Natural killer cell (primary cell): ENCODE results near the gene NOL8. TPM values are rescaled to one million over a fixed set of nuclear protein-coding genes. Genes with fewer than 3 reads are reported as not detected.

Experiments
- ATAC-seq, 3 donors: fragments of 150-1000 bp in 2 of 3; fragments of 200-7000 bp in 1 of 3; cut with Tn5 transposase; 1 replicate in 1 of 3; 2 replicates in 2 of 3; pipeline ENCODE4 v1.10.0; 2021; ENCODE audit warnings: mild to moderate bottlenecking in 2 of 3, moderate library complexity in 2 of 3
- DNase-seq, 2 donors: peaks; one replicate each; pipeline versions ENCODE4 v3.0.0 to v3.0.0-alpha.2; 2013 to 2021; ENCODE audit warnings: mixed read lengths in 1 of 2
- H3K27ac ChIP-seq: one replicate; pipeline ENCODE4 v1.5.1; 2013; ENCODE audit warnings: mild to moderate bottlenecking, low read length
- H3K27me3 ChIP-seq: one replicate; pipeline ENCODE4 v1.6.1; 2013; ENCODE audit warnings: low read length; ENCODE audit not compliant: control insufficient read depth, insufficient read depth
- H3K36me3 ChIP-seq: one replicate; pipeline ENCODE4 v1.6.1; 2013; ENCODE audit warnings: low read length; ENCODE audit not compliant: control insufficient read depth, insufficient read depth
- H3K4me1 ChIP-seq: one replicate; pipeline ENCODE4 v1.6.1; 2013; ENCODE audit warnings: low read length; ENCODE audit not compliant: control insufficient read depth, insufficient read depth
- H3K4me3 ChIP-seq: one replicate; pipeline ENCODE4 v1.5.1; 2013; ENCODE audit warnings: low read length
- H3K9me3 ChIP-seq: one replicate; pipeline ENCODE4 v1.6.1; 2013; ENCODE audit warnings: low read length; ENCODE audit not compliant: control insufficient read depth, insufficient read depth
- H3K27ac Mint-ChIP-seq, 2 donors: one replicate each; pipeline ENCODE4 v1.8.0; 2022; ENCODE audit warnings: mild to moderate bottlenecking in 2 of 2, mixed read lengths in 2 of 2, moderate library complexity in 1 of 2
- H3K27me3 Mint-ChIP-seq, 2 donors: one replicate each; pipeline ENCODE4 v1.8.0; 2022; ENCODE audit warnings: low read depth in 2 of 2, mixed read lengths in 2 of 2
- H3K36me3 Mint-ChIP-seq: one replicate; pipeline ENCODE4 v1.8.0; 2022; ENCODE audit warnings: mixed read lengths
- H3K4me1 Mint-ChIP-seq, 2 donors: one replicate each; pipeline ENCODE4 v1.8.0; 2022; ENCODE audit warnings: mixed read lengths in 2 of 2
- H3K4me3 Mint-ChIP-seq: one replicate; pipeline ENCODE4 v1.8.0; 2022; ENCODE audit warnings: mild to moderate bottlenecking, moderate library complexity, mixed read lengths
- H3K9me3 Mint-ChIP-seq, 2 donors: one replicate each; pipeline ENCODE4 v1.8.0; 2022; ENCODE audit warnings: mixed read lengths in 2 of 2
- WGBS: methylation state at CpG from one replicate; pipeline ENCODE4 v1.1.7; 2013; ENCODE audit warnings: missing lambda C conversion rate; ENCODE audit not compliant: insufficient coverage; 5-methylcytosine and 5-hydroxymethylcytosine counted together
- intact Hi-C: fragments of 100-400 bp; cut with micrococcal nuclease; formaldehyde crosslinking; loops from one replicate; pipeline ENCODE4 v1.14.2; 2022
- total RNA-seq, 4 donors: library from RNA; stranded (reverse); fragments of 120-200 nt in 1 of 4; gene quantifications; one replicate each; pipeline versions ENCODE4 v1.2.3 to v1.2.4, GENCODE V29; 2013 to 2022
- TF ChIP-seq, protein P1 (sequence below): fragments of 200-600 bp; IDR thresholded peaks from one replicate; pipeline ENCODE4 v1.8.0; 2022; ENCODE audit warnings: antibody characterized with exemption

The NOL8 gene
- total RNA-seq, 3 donors from 2014 or later (not counting 1 experiment from before 2014, with no cell fraction given) = 42.3 to 50.7 (median 46.7) TPM

DNA sequence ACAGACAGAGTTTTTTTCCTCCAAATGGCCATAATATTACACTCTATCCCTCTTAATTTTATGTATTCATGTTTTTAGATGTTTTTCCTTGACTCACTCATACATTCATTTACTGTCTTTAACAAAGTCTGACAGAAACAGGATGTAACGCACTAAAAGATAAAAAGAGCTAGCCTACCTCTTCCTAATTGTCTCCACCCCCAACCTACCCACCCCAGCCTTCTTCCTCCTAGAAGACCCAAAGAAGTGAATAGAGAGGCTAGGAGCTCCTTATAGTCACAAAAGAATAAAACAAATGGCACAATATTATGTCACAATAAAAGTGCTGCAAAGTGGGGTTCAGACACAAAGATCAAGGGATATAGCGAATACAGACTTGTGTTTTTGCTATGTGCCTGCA lies 719 bp downstream of the NOL8 start:
- 0% methylated on average over 2 of the region's 2 CpGs for WGBS
- TF ChIP-seq, protein P1, sequence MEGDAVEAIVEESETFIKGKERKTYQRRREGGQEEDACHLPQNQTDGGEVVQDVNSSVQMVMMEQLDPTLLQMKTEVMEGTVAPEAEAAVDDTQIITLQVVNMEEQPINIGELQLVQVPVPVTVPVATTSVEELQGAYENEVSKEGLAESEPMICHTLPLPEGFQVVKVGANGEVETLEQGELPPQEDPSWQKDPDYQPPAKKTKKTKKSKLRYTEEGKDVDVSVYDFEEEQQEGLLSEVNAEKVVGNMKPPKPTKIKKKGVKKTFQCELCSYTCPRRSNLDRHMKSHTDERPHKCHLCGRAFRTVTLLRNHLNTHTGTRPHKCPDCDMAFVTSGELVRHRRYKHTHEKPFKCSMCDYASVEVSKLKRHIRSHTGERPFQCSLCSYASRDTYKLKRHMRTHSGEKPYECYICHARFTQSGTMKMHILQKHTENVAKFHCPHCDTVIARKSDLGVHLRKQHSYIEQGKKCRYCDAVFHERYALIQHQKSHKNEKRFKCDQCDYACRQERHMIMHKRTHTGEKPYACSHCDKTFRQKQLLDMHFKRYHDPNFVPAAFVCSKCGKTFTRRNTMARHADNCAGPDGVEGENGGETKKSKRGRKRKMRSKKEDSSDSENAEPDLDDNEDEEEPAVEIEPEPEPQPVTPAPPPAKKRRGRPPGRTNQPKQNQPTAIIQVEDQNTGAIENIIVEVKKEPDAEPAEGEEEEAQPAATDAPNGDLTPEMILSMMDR = no peak
- Histone ChIP-seq H3K9me3 (no peaks in the 10 kb centered on the region), H3K4me1 (peaks cover 4% of the 10 kb centered on the region), H3K27me3 (no peaks in the 10 kb centered on the region), H3K27ac (no peak overlapping the region), H3K36me3 (peaks cover 24% of the 10 kb centered on the region), H3K4me3 (peak overlapping the region; percentile 65)
- Mint-ChIP-seq H3K36me3 (no peaks in the 10 kb centered on the region), H3K27ac (peak overlapping the region; percentile 98), H3K27me3 (no peaks in the 10 kb centered on the region), H3K4me1 (peaks cover 31 to 33% of the 10 kb centered on the region in 2 donors), H3K9me3 (no peaks in the 10 kb centered on the region), H3K4me3 (peak overlapping the region; percentile 99)
- intact Hi-C loops = loop anchor here (2.0 kb wide), 1 partner anchor 346 kb away; the partner anchor contains the start of gene IPPK
- DNase-seq (peak in 1 of 2 donors; percentile 12), ATAC-seq (no peak)

GRCh38 chr9:92315456-92315855 lies 9.7 kb downstream of the NOL8 start:
- Mint-ChIP-seq H3K27ac (no peak overlapping the region), H3K4me1 (peaks cover 18 to 22% of the 10 kb centered on the region in 2 donors), H3K9me3 (no peaks in the 10 kb centered on the region), H3K36me3 (peaks cover 8% of the 10 kb centered on the region), H3K27me3 (no peaks in the 10 kb centered on the region), H3K4me3 (no peak overlapping the region)
- H3K4me3 ChIP-seq = no peak overlapping the region
- H3K27me3 ChIP-seq = no peaks in the 10 kb centered on the region
- no peaks in the 10 kb centered on the region for H3K4me1 ChIP-seq
- intact Hi-C loops = no loop called here
- peaks cover 53% of the 10 kb centered on the region for H3K36me3 ChIP-seq
- no peak for ATAC-seq
- TF ChIP-seq, protein P1 = no peak
- no peak for DNase-seq
- H3K27ac ChIP-seq = no peak overlapping the region
- WGBS = 94% methylated on average over 3 of the region's 5 CpGs
- H3K9me3 ChIP-seq = no peaks in the 10 kb centered on the region

- H3K36me3 Mint-ChIP-seq = peaks cover 9% of the 10 kb centered on the region
- WGBS = 72% methylated on average over 2 of the region's 2 CpGs
- H3K36me3 ChIP-seq = peaks cover 54% of the 10 kb centered on the region
- no peak for ATAC-seq
- H3K27ac Mint-ChIP-seq = no peak overlapping the region
- H3K9me3 Mint-ChIP-seq = no peaks in the 10 kb centered on the region
- H3K27ac ChIP-seq = no peak overlapping the region
- intact Hi-C loops = no loop called here
- H3K27me3 ChIP-seq = no peaks in the 10 kb centered on the region
- peaks cover 18 to 22% of the 10 kb centered on the region in 2 donors for H3K4me1 Mint-ChIP-seq
- TF ChIP-seq, protein P1 = no peak
- no peaks in the 10 kb centered on the region for H3K27me3 Mint-ChIP-seq
- no peaks in the 10 kb centered on the region for H3K4me1 ChIP-seq
- no peak overlapping the region for H3K4me3 ChIP-seq
- H3K9me3 ChIP-seq = no peaks in the 10 kb centered on the region
- DNase-seq = no peak
- no peak overlapping the region for H3K4me3 Mint-ChIP-seq
Observed at GRCh38 chr9:92313624-92314012, 11.5 kb downstream of the NOL8 start.

DNA sequence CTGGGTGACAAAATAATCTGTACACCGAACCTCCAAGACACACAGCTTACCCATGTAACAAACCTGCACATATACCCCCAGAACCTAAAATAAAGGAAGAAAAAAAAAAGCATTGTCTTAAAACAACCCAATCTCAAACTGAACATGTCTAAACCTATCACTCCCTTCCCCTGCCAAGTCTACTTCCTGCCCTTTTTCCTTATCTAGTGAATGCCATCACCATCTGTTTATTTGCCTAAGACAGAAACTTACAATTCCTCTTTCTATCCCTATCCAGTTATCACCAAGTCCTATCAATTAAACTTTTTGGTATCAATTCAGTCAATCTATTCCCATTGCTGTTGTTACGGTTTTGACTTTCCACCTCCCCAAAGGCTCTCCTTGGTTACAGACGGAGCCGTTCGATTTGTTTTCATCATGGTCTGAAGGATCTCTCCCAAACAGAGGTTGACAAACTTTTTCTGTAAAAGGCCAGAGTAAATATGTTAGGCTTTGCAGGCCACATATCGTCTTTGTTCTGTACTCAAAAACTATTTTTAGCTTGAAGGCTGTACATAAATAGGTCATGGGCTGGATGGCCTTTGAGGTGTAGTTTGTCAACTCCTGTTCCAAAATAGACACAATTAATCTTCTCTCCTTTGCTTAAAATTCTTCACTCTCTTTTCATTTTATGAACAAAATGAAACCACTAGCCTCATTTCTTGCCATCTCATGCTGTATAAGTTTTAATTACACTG lies 12.1 kb downstream of the NOL8 start:
- H3K4me1 Mint-ChIP-seq = peaks cover 18 to 22% of the 10 kb centered on the region in 2 donors
- H3K27me3 Mint-ChIP-seq = no peaks in the 10 kb centered on the region
- H3K36me3 Mint-ChIP-seq = peaks cover 10% of the 10 kb centered on the region
- Histone ChIP-seq H3K27ac (no peak overlapping the region), H3K9me3 (no peaks in the 10 kb centered on the region), H3K4me3 (no peak overlapping the region), H3K36me3 (peaks cover 54% of the 10 kb centered on the region), H3K27me3 (no peaks in the 10 kb centered on the region), H3K4me1 (no peaks in the 10 kb centered on the region)
- ATAC-seq = no peak
- TF ChIP-seq, protein P1 = no peak
- intact Hi-C loops = no loop called here
- no peak overlapping the region for H3K27ac Mint-ChIP-seq
- H3K4me3 Mint-ChIP-seq = no peak overlapping the region
- DNase-seq = no peak
- no peaks in the 10 kb centered on the region for H3K9me3 Mint-ChIP-seq
- 71% methylated on average over 5 of the region's 6 CpGs for WGBS
